ENCODE measurements around the gene MYO1E.

- TF ChIP-seq ZFP30 (CRISPR knock-in tag; IDR thresholded peaks at IDR 0.05) (no peak), SNAI2 (CRISPR knock-in tag; IDR thresholded peaks at IDR 0.05) (no peak), RARB (CRISPR knock-in tag; IDR thresholded peaks at IDR 0.05) (no peak), TOX (CRISPR knock-in tag; IDR thresholded peaks at IDR 0.05; ENCODE audit: borderline replicate concordance) (no peak), PATZ1 (CRISPR knock-in tag; IDR thresholded peaks at IDR 0.05; ENCODE audit: borderline replicate concordance) (no peak), TSHZ2 (CRISPR knock-in tag; IDR thresholded peaks at IDR 0.05) (no peak)
These were observed 128.3 kb downstream of the MYO1E start for GRCh38 chr15:59244337-59244736.
